Hematopoietic multipotent progenitor cell treated with erythropoietin and hydrocortisone succinate and interleukin-3 and kit ligand, for 6 days (in vitro differentiated cells): ENCODE measurements around the gene PLPPR4.

Experiments
- DNase-seq: peaks from one replicate; pipeline ENCODE4 v3.0.0-alpha.2; 2015

The PLPPR4 gene

DNA sequence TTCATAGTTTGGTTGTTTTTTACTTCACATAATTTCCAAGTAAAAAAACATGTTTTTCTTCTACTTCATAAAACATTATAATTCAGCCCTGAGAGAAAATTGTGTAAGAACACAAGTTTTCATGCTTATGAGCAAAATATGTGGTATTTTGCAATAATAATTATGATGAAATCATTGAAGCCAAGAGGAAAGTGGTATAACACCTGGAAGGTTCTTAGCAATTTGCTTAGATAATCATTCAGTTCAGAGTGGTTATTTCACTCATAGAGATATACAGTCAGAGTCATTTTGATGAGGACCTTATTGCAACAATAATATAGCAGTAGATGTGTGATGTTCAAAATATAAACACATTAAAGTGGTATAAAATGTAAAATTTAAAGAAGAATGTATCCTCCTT lies 94.5 kb downstream of the PLPPR4 start:
- no peak for DNase-seq
